ENCODE results near the gene PPFIBP1.

DNA sequence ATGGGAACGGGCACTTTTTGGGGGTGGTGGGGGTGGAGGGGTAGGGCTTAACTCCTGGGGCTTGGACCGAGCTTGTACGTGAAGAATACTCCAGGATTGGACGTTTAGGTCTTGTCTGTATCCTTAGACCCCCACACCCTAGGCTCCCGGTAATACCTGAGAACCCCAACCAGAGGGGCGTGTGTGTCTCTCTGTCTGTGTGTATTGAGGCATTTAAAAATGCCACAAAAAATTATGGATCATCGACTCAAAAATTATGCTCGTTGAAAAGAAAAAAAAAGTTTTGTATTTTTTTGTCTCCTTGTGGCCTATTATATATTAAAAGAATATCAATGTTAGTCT lies 459 bp downstream of the PPFIBP1 start:
- TF ChIP-seq POLR2A (IDR thresholded peaks at IDR 0.05; ENCODE audit: extremely low read depth, insufficient read length) = no peak
- TF ChIP-seq, protein P1, sequence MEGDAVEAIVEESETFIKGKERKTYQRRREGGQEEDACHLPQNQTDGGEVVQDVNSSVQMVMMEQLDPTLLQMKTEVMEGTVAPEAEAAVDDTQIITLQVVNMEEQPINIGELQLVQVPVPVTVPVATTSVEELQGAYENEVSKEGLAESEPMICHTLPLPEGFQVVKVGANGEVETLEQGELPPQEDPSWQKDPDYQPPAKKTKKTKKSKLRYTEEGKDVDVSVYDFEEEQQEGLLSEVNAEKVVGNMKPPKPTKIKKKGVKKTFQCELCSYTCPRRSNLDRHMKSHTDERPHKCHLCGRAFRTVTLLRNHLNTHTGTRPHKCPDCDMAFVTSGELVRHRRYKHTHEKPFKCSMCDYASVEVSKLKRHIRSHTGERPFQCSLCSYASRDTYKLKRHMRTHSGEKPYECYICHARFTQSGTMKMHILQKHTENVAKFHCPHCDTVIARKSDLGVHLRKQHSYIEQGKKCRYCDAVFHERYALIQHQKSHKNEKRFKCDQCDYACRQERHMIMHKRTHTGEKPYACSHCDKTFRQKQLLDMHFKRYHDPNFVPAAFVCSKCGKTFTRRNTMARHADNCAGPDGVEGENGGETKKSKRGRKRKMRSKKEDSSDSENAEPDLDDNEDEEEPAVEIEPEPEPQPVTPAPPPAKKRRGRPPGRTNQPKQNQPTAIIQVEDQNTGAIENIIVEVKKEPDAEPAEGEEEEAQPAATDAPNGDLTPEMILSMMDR (IDR thresholded peaks at IDR 0.05; ENCODE audit: low read depth, low read length) = no peak
- TF ChIP-seq, protein P2, sequence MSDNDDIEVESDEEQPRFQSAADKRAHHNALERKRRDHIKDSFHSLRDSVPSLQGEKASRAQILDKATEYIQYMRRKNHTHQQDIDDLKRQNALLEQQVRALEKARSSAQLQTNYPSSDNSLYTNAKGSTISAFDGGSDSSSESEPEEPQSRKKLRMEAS (IDR thresholded peaks at IDR 0.05; ENCODE audit: low read depth, low read length) = no peak
